Suppressor macrophage treated with lipopolysaccharide for 1 hour (primary cell): Measurements from ENCODE around the gene PGGHG.

Experiments used
- DNase-seq, 3 donors: peaks; one replicate each; pipeline ENCODE4 v3.0.0-alpha.2; 2020 to 2022

Gene PGGHG

DNA sequence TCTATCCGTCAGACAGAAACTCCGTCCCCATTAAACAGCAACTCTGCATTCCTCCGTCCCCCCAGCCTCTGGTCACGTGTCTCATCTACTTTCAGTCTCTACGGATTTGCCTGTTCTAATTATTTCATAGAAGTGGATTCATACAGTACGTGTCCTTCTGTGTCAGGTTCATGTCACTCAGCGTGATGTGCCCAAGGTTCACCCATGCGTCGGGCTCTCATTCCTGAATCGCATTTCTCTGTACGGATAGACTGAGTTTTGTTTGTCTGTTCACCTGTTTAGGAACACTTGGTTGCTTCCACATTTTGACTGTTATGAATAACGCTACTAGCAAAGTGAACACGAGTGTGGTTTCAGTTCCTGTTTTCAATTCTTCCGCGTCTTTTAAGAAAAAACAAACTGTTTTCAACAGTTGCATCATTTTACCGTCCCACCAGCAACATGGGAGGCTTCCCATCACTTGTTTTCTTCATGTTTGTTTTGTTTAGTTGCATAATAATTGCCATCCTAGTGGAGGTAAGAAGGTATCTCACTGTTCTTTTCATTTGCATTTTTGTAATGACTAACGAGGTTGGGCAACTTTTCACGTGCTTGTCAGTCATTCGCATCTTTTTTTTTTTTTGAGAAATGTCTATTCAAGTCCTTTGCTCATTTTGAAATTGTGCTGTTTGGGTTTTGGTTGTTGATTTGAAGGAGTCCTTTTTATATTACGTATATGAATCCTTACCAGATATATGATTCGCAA, 19.6 kb upstream of the PGGHG start:
- peak; percentile 82 to 94 (median 93) for DNase-seq

GRCh38 chr11:270451-271318, 18.2 kb upstream of the PGGHG start:
- peak in 1 of 3 donors; percentile 21 for DNase-seq

GRCh38 chr11:271319-271715, 17.6 kb upstream of the PGGHG start:
- no peak for DNase-seq

GRCh38 chr11:272195-272930, 16.6 kb upstream of the PGGHG start:
- no peak for DNase-seq

- DNase-seq, result no peak
These were observed 16.1 kb upstream of the PGGHG start for GRCh38 chr11:272931-273198.

DNA sequence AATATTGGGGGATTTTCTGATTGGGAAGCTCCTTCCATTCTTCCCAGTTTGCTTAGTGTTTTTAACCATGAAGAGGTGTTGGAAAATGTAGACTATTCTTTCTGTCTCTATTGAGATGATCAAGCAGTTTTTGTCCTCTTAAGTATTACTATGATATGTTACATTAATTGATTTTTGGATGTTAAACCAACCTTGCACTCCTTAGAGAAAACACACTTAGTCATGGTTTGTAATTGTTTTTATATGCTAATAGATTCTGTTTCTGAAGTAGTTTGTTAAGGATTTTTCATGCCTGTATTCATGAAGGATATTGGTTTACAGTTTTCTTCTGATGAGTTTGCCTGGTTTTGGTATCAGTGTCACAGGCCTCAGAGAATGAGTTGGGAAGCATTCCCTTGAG, 12.7 kb upstream of the PGGHG start:
- no peak for DNase-seq

- DNase-seq, result no peak
These were observed 10.7 kb upstream of the PGGHG start, which contains the start of gene NLRP6 for GRCh38 chr11:278001-278951. NLRP6 (plus strand) TSS chr11:278407; CDS start chr11:278570, 163 bp downstream.

- peak in 2 of 3 donors; percentile 28 to 52 for DNase-seq
These were observed 9.6 kb upstream of the PGGHG start for GRCh38 chr11:279040-279965.

DNA sequence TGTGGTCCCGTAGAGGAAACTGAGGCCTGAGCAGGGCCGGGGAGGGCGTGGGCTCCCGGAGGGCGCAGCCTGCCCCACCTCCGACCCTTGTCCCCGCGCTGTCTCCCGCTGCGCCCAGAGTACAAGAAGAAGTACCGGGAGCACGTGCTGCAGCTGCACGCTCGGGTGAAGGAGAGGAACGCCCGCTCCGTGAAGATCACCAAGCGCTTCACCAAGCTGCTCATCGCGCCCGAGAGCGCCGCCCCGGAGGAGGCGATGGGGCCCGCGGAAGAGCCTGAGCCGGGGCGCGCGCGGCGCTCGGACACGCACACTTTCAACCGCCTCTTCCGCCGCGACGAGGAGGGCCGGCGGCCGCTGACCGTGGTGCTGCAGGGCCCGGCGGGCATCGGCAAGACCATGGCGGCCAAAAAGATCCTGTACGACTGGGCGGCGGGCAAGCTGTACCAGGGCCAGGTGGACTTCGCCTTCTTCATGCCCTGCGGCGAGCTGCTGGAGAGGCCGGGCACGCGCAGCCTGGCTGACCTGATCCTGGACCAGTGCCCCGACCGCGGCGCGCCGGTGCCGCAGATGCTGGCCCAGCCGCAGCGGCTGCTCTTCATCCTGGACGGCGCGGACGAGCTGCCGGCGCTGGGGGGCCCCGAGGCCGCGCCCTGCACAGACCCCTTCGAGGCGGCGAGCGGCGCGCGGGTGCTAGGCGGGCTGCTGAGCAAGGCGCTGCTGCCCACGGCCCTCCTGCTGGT, 8.8 kb upstream of the PGGHG start:
- peak; percentile 47 to 80 (median 68) for DNase-seq

- peak in 2 of 3 donors; percentile 35 to 50 for DNase-seq
These were observed 8.0 kb upstream of the PGGHG start for GRCh38 chr11:280706-281485.

GRCh38 chr11:281486-282161, 7.3 kb upstream of the PGGHG start:
- DNase-seq, result no peak

GRCh38 chr11:282171-282570, 6.8 kb upstream of the PGGHG start:
- no peak for DNase-seq

- no peak for DNase-seq
These were observed 6.1 kb upstream of the PGGHG start for GRCh38 chr11:282630-283360.

- no peak for DNase-seq
These were observed 5.4 kb upstream of the PGGHG start for GRCh38 chr11:283405-284104.

- no peak for DNase-seq
These were observed 4.6 kb upstream of the PGGHG start for GRCh38 chr11:284105-285020.
